KMS-11 (cell line): ENCODE results near the gene BTD.
"Not testable (repeated sequence)": the region's sequence is repeated elsewhere in the genome, so short reads cannot be mapped to it uniquely, and the experiment has no call there.

Experiments
- H2AFZ ChIP-seq: fragments of 200-600 bp; sonication (generic); 2 replicates; pipeline ENCODE4 v1.6.1; 2016; ENCODE audit warnings: antibody characterized with exemption, mixed run types, low read depth
- H3K27ac ChIP-seq: fragments of 200-600 bp; sonication (generic); 2 replicates; pipeline ENCODE4 v1.6.1; 2016; ENCODE audit warnings: mild to moderate bottlenecking, mixed run types
- H3K27me3 ChIP-seq: fragments of 200-600 bp; sonication (generic); 2 replicates; pipeline ENCODE4 v1.6.1; 2017; ENCODE audit warnings: mild to moderate bottlenecking, low read depth, mixed run types, moderate library complexity; ENCODE audit not compliant: insufficient read depth
- H3K36me3 ChIP-seq: fragments of 200-600 bp; sonication (generic); 2 replicates; pipeline ENCODE4 v1.6.1; 2017; ENCODE audit warnings: mild to moderate bottlenecking, mixed run types; ENCODE audit not compliant: insufficient read depth
- H3K4me1 ChIP-seq: fragments of 200-600 bp; sonication (generic); 2 replicates; pipeline ENCODE4 v1.6.1; 2016; ENCODE audit warnings: mild to moderate bottlenecking, low read depth, mixed run types; ENCODE audit not compliant: poor library complexity, severe bottlenecking
- H3K4me2 ChIP-seq: fragments of 200-600 bp; sonication (generic); 2 replicates; pipeline ENCODE4 v1.7.0; 2016; ENCODE audit warnings: mild to moderate bottlenecking, mixed run types
- H3K4me3 ChIP-seq: fragments of 200-600 bp; sonication (generic); IDR thresholded peaks from 2 replicates; pipeline ENCODE4 v1.6.1; 2017; ENCODE audit warnings: low read depth, low read length, mixed read lengths; ENCODE audit not compliant: insufficient read depth
- H3K79me2 ChIP-seq: fragments of 200-600 bp; sonication (generic); 2 replicates; pipeline ENCODE4 v1.6.1; 2016; ENCODE audit warnings: low read depth, mixed run types; ENCODE audit not compliant: insufficient read depth
- H3K9ac ChIP-seq: fragments of 200-600 bp; sonication (generic); 2 replicates; pipeline ENCODE4 v1.6.1; 2016; ENCODE audit warnings: mild to moderate bottlenecking, mixed run types
- H4K20me1 ChIP-seq: fragments of 200-600 bp; sonication (generic); 2 replicates; pipeline ENCODE4 v1.6.1; 2016; ENCODE audit warnings: mild to moderate bottlenecking, mixed run types; ENCODE audit not compliant: insufficient read depth
- TF ChIP-seq, protein P1 (sequence below): fragments of 200-600 bp; sonication (generic); conservative IDR thresholded peaks from 2 replicates; pipeline ENCODE4 v1.6.1; 2017; ENCODE audit warnings: low read depth, mild to moderate bottlenecking, antibody characterized with exemption, low read length, moderate library complexity, mixed read lengths

BTD gene

GRCh38 chr3:15602146-15602536 is 596 bp downstream of the BTD start:
- no peaks in the 10 kb centered on the region for H3K27me3 ChIP-seq
- H3K4me3 ChIP-seq: peak overlapping the region; percentile 24
- peak overlapping the region; percentile 71 for H3K27ac ChIP-seq
- peak overlapping the region; percentile 54 for H3K4me2 ChIP-seq
- H3K36me3 ChIP-seq: no peaks in the 10 kb centered on the region
- peak overlapping the region; percentile 81 for H2AFZ ChIP-seq
- H3K9ac ChIP-seq: peak overlapping the region; percentile 60; the same call in 1 of the 2 replicates
- H3K4me1 ChIP-seq: peaks cover 6% of the 10 kb centered on the region
- TF ChIP-seq, protein P1, sequence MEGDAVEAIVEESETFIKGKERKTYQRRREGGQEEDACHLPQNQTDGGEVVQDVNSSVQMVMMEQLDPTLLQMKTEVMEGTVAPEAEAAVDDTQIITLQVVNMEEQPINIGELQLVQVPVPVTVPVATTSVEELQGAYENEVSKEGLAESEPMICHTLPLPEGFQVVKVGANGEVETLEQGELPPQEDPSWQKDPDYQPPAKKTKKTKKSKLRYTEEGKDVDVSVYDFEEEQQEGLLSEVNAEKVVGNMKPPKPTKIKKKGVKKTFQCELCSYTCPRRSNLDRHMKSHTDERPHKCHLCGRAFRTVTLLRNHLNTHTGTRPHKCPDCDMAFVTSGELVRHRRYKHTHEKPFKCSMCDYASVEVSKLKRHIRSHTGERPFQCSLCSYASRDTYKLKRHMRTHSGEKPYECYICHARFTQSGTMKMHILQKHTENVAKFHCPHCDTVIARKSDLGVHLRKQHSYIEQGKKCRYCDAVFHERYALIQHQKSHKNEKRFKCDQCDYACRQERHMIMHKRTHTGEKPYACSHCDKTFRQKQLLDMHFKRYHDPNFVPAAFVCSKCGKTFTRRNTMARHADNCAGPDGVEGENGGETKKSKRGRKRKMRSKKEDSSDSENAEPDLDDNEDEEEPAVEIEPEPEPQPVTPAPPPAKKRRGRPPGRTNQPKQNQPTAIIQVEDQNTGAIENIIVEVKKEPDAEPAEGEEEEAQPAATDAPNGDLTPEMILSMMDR: no peak
- no peaks in the 10 kb centered on the region for H3K79me2 ChIP-seq
- no peaks in the 10 kb centered on the region for H4K20me1 ChIP-seq

DNA sequence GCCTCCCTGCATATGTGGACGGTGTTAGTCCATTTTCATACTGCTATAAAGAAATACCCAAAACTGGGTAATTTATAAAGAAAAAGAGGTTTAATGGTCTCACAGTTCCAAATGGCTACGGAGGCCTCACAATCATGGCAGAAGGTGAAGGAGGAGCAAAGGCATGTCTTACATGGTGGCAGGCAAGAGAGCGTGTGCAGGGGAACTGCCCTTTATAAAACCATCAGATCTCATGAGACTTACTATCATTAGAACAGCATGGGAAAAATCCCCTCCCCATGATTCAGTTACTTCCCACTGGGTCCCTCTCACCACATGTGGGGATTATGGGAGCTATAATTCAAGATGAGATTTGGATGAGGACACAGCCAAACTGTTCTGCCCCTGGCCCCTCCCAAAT is 1.3 kb downstream of the BTD start:
- H4K20me1 ChIP-seq, H3K9ac ChIP-seq, H3K27me3 ChIP-seq, H3K27ac ChIP-seq, H3K4me1 ChIP-seq, H3K79me2 ChIP-seq, H3K36me3 ChIP-seq, H3K4me3 ChIP-seq: not testable (repeated sequence)
- H2AFZ ChIP-seq: peak overlapping the region; percentile 81
- peak overlapping the region; percentile 54 for H3K4me2 ChIP-seq

- H3K4me3 ChIP-seq, H4K20me1 ChIP-seq, H3K4me2 ChIP-seq, H3K27ac ChIP-seq, H3K36me3 ChIP-seq, H2AFZ ChIP-seq, H3K79me2 ChIP-seq, H3K27me3 ChIP-seq, H3K9ac ChIP-seq, H3K4me1 ChIP-seq: not testable (repeated sequence)
Measured at GRCh38 chr3:15604584-15604983, 3.0 kb downstream of the BTD start.

DNA sequence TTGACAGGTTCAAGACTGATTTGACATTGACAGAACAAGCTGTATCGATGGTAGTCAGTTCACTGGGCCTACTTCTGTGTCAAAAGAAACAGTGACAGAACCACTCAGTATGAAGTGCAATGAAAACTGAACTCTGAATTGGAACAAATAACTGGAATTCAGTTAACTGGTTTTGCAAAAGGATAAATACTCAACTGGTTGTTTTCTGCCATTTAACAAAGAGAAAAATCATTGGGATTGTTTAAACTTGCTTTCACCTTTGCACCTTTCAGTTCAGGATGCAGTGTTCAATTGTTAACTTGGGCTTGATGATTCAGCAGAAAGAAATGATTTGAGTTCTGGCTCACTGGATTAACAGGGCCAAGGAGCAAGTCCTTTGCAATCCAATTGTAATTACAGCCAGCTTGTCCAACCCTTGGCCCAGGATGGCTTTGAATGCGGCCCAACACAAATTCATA is 4.9 kb downstream of the BTD start:
- no peak overlapping the region for H2AFZ ChIP-seq
- H4K20me1 ChIP-seq: no peaks in the 10 kb centered on the region
- no peak overlapping the region for H3K9ac ChIP-seq
- no peaks in the 10 kb centered on the region for H3K79me2 ChIP-seq
- no peak overlapping the region for H3K27ac ChIP-seq
- H3K4me3 ChIP-seq: no peak overlapping the region
- no peak overlapping the region for H3K4me2 ChIP-seq
- no peaks in the 10 kb centered on the region for H3K36me3 ChIP-seq
- no peaks in the 10 kb centered on the region for H3K27me3 ChIP-seq
- peaks cover 3% of the 10 kb centered on the region for H3K4me1 ChIP-seq
- TF ChIP-seq, protein P1: no peak

GRCh38 chr3:15610082-15610759 is 8.7 kb downstream of the BTD start:
- H3K4me2 ChIP-seq: no peak overlapping the region
- no peak overlapping the region for H2AFZ ChIP-seq
- H3K27me3 ChIP-seq: no peaks in the 10 kb centered on the region
- no peak overlapping the region for H3K4me3 ChIP-seq
- no peaks in the 10 kb centered on the region for H3K36me3 ChIP-seq
- no peaks in the 10 kb centered on the region for H3K4me1 ChIP-seq
- TF ChIP-seq, protein P1: no peak
- no peaks in the 10 kb centered on the region for H4K20me1 ChIP-seq
- H3K79me2 ChIP-seq: no peaks in the 10 kb centered on the region
- H3K27ac ChIP-seq: no peak overlapping the region
- no peak overlapping the region for H3K9ac ChIP-seq
